Measurements from ENCODE around the gene SPATA2L.

Gene SPATA2L

GRCh38 chr16:89661215-89661614, 40.3 kb downstream of the SPATA2L start:
- DNase-seq: no peak

- DNase-seq: no peak
Observed at GRCh38 chr16:89660146-89660545, 41.4 kb downstream of the SPATA2L start.

GRCh38 chr16:89658221-89658879, 43.2 kb downstream of the SPATA2L start:
- DNase-seq: no peak

GRCh38 chr16:89657442-89658220, 43.9 kb downstream of the SPATA2L start, which contains the start of the genes CHMP1A and SPATA33:
TSS of gene CHMP1A (minus strand) at chr16:89657708. CDS start at chr16:89657588, 120 bp downstream.
TSS of gene SPATA33 (plus strand) at chr16:89657836. CDS start at chr16:89657912, 76 bp downstream.
- DNase-seq: peak in 55 of 56 donors; percentile 44 to 94 (median 79)

GRCh38 chr16:89656435-89657121, 44.9 kb downstream of the SPATA2L start:
- DNase-seq: no peak

- DNase-seq: no peak
Observed at GRCh38 chr16:89655062-89655643, 46.4 kb downstream of the SPATA2L start.

GRCh38 chr16:89653656-89654295, 47.7 kb downstream of the SPATA2L start:
- no peak for DNase-seq

- peak in 3 of 56 donors; percentile 12 to 23 (median 18) for DNase-seq
Observed at GRCh38 chr16:89651584-89651983, 49.9 kb downstream of the SPATA2L start.

GRCh38 chr16:89646906-89647305, 54.6 kb downstream of the SPATA2L start:
- no peak for DNase-seq
